Measurements from ENCODE around the gene MCF2L.

Gene MCF2L

GRCh38 chr13:113121928-113122471, 153.0 kb downstream of the MCF2L start:
- in situ Hi-C loops (cut with HindIII; ENCODE audit: low sequenced_read_pairs) = no loop called here
- no peak overlapping the region for H3K4me3 ChIP-seq (ENCODE audit: low read depth, low read length)
- DNase-seq (ENCODE audit: low read depth, low spot score) = no peak
- TF ChIP-seq, protein P1, sequence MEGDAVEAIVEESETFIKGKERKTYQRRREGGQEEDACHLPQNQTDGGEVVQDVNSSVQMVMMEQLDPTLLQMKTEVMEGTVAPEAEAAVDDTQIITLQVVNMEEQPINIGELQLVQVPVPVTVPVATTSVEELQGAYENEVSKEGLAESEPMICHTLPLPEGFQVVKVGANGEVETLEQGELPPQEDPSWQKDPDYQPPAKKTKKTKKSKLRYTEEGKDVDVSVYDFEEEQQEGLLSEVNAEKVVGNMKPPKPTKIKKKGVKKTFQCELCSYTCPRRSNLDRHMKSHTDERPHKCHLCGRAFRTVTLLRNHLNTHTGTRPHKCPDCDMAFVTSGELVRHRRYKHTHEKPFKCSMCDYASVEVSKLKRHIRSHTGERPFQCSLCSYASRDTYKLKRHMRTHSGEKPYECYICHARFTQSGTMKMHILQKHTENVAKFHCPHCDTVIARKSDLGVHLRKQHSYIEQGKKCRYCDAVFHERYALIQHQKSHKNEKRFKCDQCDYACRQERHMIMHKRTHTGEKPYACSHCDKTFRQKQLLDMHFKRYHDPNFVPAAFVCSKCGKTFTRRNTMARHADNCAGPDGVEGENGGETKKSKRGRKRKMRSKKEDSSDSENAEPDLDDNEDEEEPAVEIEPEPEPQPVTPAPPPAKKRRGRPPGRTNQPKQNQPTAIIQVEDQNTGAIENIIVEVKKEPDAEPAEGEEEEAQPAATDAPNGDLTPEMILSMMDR (IDR thresholded peaks at IDR 0.05; ENCODE audit: low read depth, low read length) = no peak

- TF ChIP-seq, protein P1 (IDR thresholded peaks at IDR 0.05; ENCODE audit: low read depth, low read length) = no peak
- in situ Hi-C loops (cut with HindIII; ENCODE audit: low sequenced_read_pairs) = no loop called here
- peak within 1 kb of the TSS; percentile 23 for H3K4me3 ChIP-seq (ENCODE audit: low read depth, low read length)
- DNase-seq (ENCODE audit: low read depth, low spot score) = peak; percentile 43
Observed at GRCh38 chr13:113122550-113123225, 153.7 kb downstream of the MCF2L start, which contains the start of gene F10. Gene F10 (plus strand): TSS chr13:113122799. CDS start chr13:113122856, 57 bp downstream.

DNA sequence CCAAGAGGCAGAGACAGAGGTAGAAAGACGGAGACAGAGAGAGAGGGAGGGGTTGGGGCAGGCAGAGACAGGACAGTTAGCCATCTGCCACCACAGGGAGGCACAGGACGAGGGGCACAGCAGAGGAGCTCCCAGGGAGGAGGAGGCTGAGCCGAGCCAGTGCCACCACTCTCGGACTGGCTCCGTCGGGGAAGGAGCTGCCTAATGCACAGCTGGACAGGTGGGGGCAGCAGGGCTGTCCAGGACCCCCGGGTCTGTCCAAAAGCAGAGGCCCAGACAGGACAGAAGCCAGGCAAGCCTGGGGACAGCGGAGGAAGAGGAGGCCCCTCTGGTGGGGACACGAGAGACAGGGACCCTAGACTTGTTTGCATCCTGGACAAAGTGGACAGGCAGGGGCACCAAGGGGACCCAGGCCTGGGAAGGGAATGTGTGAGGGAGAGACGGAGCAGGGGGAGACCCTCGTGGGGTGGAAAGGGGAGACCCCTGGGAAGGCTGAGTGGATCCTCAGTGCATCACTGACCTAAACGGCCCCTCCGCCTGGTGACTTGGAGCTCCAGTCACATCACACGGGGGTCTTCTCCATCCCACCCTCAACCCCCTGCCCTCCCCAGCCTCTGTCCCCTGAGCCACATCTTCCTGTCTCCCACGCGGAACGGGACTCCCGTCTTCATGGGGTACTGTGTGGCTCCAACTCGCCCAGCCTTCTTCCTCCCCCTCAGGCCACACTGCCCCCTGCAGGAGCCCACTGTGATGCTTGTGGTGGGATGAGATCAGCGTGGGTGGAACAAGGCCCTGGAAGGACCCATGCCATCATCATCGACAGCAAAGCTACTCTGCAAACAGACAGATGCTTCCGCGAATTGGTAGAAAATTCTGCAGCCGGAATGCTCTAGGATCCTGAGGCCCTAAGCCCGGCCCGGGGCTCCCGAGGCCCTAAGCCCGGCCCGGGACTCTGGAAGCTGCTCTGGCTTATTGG, 154.5 kb downstream of the MCF2L start:
- H3K4me3 ChIP-seq (ENCODE audit: low read depth, low read length) = peak overlapping the region; percentile 23
- in situ Hi-C loops (cut with HindIII; ENCODE audit: low sequenced_read_pairs) = no loop called here
- DNase-seq (ENCODE audit: low read depth, low spot score) = no peak
- TF ChIP-seq, protein P1 (IDR thresholded peaks at IDR 0.05; ENCODE audit: low read depth, low read length) = peak; percentile 35

DNA sequence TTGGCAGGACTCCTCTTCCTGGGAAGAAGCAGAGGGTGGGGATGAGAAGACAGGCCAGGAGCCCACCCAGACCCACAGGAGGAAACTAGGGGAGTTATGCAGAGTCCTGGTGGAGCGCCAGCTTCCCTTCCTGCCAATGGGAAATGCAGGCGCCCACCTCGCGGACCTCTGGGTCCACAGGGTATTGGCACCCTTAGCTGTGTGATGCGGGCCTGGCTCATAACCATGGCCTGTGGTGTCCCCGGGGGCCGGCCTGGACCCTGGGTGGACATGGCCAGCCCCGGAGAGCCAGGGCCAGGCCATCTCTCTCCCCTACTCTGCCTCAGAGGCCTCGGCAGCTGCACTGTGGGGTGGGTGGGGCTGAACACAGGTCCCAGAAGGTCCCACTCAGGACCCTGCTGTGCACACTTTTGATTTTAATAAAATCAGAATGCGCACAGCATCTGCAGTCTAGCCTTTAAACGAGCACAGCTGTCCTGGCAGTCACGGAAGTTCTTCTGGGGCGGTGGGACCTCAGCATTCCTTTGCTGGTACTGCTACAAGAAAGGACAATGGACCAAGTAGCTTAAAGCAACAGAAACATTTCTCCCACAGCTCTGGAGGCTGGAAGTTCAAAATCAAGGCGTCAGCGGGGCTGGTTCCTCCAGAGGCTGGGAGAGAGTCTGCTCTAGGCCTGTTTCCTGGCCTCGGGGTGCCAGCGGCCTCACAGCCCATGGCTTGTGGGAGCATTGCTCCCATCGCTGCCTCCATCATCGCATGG, 155.4 kb downstream of the MCF2L start:
- no peak for DNase-seq (ENCODE audit: low read depth, low spot score)
- TF ChIP-seq, protein P1 (IDR thresholded peaks at IDR 0.05; ENCODE audit: low read depth, low read length) = no peak
- in situ Hi-C loops (cut with HindIII; ENCODE audit: low sequenced_read_pairs) = no loop called here
- H3K4me3 ChIP-seq (ENCODE audit: low read depth, low read length) = no peak overlapping the region

GRCh38 chr13:113125506-113126264, 156.7 kb downstream of the MCF2L start:
- no peak overlapping the region for H3K4me3 ChIP-seq (ENCODE audit: low read depth, low read length)
- in situ Hi-C loops (cut with HindIII; ENCODE audit: low sequenced_read_pairs) = no loop called here
- TF ChIP-seq, protein P1 (IDR thresholded peaks at IDR 0.05; ENCODE audit: low read depth, low read length) = no peak
- DNase-seq (ENCODE audit: low read depth, low spot score) = no peak

Measured in astrocyte of the spinal cord (primary cell).